HL-60 (cell line): Measurements from ENCODE around the gene MSI2.

Experiments used
- DNase-seq, 2 experiments: peaks; one replicate each; pipeline ENCODE4 v3.0.0-alpha.2; 2010 to 2020; ENCODE audit warnings: low read depth in 1 of 2, low spot score in 1 of 2
- H3K27ac ChIP-seq: fragments of 250-450 bp; sonication (Bioruptor Pico); replicated peaks from 2 replicates; pipeline ENCODE4 v1.5.1; 2020; ENCODE audit warnings: mild to moderate bottlenecking, moderate library complexity
- H3K27me3 ChIP-seq: fragments of 250-450 bp; sonication (Bioruptor Pico); 2 replicates; pipeline ENCODE4 v1.5.1; 2021; ENCODE audit warnings: mild to moderate bottlenecking, moderate library complexity; ENCODE audit not compliant: insufficient read depth, poor library complexity, severe bottlenecking
- H3K4me3 ChIP-seq: replicated peaks from 2 replicates; pipeline ENCODE4 v1.5.1; 2011; ENCODE audit warnings: mild to moderate bottlenecking, control low read depth, low read length; ENCODE audit not compliant: insufficient read depth
- GABPA ChIP-seq: IDR thresholded peaks from 2 replicates; pipeline ENCODE4 v1.6.1; 2012; ENCODE audit warnings: low read depth
- POLR2AphosphoS5 ChIP-seq: IDR thresholded peaks from 2 replicates; pipeline ENCODE4 v1.6.1; 2012; ENCODE audit warnings: low read depth
- SPI1 ChIP-seq: IDR thresholded peaks from 2 replicates; pipeline ENCODE4 v1.6.1; 2012; ENCODE audit warnings: low read depth, mild to moderate bottlenecking, borderline replicate concordance
- TF ChIP-seq, protein P1 (sequence below): IDR thresholded peaks from 2 replicates; pipeline ENCODE4 v1.6.1; 2012; ENCODE audit warnings: low read depth; ENCODE audit not compliant: insufficient replicate concordance
- TF ChIP-seq, protein P2 (sequence below): IDR thresholded peaks from one replicate; pipeline ENCODE4 v1.5.1; 2011; ENCODE audit warnings: low read length, control low read depth, inconsistent platforms; ENCODE audit not compliant: insufficient read depth

MSI2 gene

DNA sequence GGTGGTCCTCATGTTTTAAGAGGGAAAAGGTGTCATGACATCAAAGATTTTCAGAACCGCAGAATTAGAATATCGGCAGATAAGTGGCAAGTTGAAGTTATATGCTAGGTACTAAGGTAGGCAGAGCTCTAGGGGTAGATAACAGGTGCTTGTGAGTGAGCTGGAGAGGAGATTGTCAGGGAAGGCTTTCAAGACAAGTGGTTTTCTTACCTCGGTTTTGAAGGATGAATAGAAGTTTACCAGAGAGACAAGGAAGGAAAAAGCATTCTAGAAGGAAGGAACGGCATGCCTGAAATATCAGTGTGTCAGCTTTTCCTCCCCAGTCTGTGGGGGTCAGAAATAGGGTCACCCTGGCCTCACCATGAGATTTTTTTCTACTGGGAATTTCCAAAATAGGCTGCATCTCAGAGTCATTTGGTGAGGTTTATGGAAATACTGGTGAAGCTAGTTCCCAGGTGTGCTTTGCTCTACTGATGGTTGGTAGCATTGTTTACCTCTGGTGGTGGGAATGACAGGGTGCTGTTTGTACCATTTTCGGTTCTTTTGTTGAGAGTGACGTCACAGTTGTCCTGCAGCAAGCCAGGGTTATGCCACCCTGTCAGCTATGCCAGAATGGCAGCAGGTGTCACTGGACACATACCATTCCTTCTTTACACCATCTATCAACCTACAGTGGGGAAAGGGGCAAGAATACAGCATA, 112.5 kb downstream of the MSI2 start:
- DNase-seq = no peak
- Histone ChIP-seq H3K27me3 (no peaks in the 10 kb centered on the region), H3K27ac (no peak overlapping the region), H3K4me3 (no peak overlapping the region)
- no peak for TF ChIP-seq GABPA
- TF ChIP-seq, protein P1, sequence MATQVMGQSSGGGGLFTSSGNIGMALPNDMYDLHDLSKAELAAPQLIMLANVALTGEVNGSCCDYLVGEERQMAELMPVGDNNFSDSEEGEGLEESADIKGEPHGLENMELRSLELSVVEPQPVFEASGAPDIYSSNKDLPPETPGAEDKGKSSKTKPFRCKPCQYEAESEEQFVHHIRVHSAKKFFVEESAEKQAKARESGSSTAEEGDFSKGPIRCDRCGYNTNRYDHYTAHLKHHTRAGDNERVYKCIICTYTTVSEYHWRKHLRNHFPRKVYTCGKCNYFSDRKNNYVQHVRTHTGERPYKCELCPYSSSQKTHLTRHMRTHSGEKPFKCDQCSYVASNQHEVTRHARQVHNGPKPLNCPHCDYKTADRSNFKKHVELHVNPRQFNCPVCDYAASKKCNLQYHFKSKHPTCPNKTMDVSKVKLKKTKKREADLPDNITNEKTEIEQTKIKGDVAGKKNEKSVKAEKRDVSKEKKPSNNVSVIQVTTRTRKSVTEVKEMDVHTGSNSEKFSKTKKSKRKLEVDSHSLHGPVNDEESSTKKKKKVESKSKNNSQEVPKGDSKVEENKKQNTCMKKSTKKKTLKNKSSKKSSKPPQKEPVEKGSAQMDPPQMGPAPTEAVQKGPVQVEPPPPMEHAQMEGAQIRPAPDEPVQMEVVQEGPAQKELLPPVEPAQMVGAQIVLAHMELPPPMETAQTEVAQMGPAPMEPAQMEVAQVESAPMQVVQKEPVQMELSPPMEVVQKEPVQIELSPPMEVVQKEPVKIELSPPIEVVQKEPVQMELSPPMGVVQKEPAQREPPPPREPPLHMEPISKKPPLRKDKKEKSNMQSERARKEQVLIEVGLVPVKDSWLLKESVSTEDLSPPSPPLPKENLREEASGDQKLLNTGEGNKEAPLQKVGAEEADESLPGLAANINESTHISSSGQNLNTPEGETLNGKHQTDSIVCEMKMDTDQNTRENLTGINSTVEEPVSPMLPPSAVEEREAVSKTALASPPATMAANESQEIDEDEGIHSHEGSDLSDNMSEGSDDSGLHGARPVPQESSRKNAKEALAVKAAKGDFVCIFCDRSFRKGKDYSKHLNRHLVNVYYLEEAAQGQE = no peak

- Histone ChIP-seq H3K27me3 (no peaks in the 10 kb centered on the region), H3K27ac (no peak overlapping the region), H3K4me3 (no peak overlapping the region)
- no peak for DNase-seq
- TF ChIP-seq, protein P1 = no peak
- TF ChIP-seq SPI1 (no peak), GABPA (no peak), POLR2AphosphoS5 (no peak)
- TF ChIP-seq, protein P2, sequence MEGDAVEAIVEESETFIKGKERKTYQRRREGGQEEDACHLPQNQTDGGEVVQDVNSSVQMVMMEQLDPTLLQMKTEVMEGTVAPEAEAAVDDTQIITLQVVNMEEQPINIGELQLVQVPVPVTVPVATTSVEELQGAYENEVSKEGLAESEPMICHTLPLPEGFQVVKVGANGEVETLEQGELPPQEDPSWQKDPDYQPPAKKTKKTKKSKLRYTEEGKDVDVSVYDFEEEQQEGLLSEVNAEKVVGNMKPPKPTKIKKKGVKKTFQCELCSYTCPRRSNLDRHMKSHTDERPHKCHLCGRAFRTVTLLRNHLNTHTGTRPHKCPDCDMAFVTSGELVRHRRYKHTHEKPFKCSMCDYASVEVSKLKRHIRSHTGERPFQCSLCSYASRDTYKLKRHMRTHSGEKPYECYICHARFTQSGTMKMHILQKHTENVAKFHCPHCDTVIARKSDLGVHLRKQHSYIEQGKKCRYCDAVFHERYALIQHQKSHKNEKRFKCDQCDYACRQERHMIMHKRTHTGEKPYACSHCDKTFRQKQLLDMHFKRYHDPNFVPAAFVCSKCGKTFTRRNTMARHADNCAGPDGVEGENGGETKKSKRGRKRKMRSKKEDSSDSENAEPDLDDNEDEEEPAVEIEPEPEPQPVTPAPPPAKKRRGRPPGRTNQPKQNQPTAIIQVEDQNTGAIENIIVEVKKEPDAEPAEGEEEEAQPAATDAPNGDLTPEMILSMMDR = no peak
Observed at GRCh38 chr17:57369509-57369945, 113.2 kb downstream of the MSI2 start.

DNA sequence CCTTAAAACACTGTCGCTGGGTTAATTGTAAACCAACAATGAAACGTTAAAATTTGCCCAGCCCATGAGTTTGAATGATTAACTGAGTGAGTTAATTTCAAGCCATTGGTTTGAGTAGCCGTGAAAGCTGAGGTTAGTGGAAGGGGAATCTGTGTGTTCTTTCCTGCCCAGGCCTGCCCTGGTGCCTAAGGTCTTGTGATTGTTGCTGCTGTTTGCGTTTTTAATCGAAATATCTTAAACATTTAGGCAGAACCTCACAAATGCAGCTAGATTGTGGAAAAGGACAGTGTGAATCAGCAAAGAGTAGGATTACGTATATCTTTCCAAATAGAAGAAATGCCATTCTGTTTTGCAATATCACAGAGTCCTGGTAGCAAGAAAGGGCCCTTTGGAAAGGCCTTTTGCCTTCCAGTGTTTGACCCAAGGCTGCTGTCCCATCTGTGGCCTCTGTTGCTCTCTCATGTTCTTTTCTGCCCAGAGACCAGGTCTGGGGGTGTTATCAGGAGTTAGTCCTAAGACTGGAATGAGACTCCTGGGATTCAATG, 113.8 kb downstream of the MSI2 start:
- no peak for DNase-seq
- Histone ChIP-seq H3K27ac (no peak overlapping the region), H3K27me3 (no peaks in the 10 kb centered on the region), H3K4me3 (no peak overlapping the region)
- TF ChIP-seq, protein P1 = no peak
- TF ChIP-seq, protein P2 = no peak
- TF ChIP-seq SPI1 (no peak), GABPA (no peak), POLR2AphosphoS5 (no peak)
